H7 (cell line): ENCODE results near the gene GOLGA8B. TPM values are rescaled to one million over a fixed set of nuclear protein-coding genes. Genes with fewer than 3 reads are reported as not detected.
"Not testable (repeated sequence)": the region's sequence is repeated elsewhere in the genome, so short reads cannot be mapped to it uniquely, and the experiment has no call there.

Experiments
- DNase-seq: peaks from one replicate; pipeline ENCODE4 v3.0.0; 2012
- H3K27me3 ChIP-seq: 2 replicates; pipeline ENCODE4 v1.6.0; 2011; ENCODE audit warnings: mild to moderate bottlenecking, low read length; ENCODE audit not compliant: control insufficient read depth, insufficient read depth
- H3K36me3 ChIP-seq: replicated peaks from 2 replicates; pipeline ENCODE4 v1.5.1; 2011; ENCODE audit warnings: low read length; ENCODE audit not compliant: control insufficient read depth, insufficient read depth
- H3K4me3 ChIP-seq: 2 replicates; pipeline ENCODE4 v1.5.1; 2011; ENCODE audit warnings: low read depth, mild to moderate bottlenecking, control low read depth, low read length, moderate library complexity; ENCODE audit not compliant: insufficient read depth
- total RNA-seq: library from RNA; depleted of rRNA; stranded (reverse); fragments of >200 nt; shearing (Covaris generic); gene quantifications from 2 replicates; pipeline ENCODE4 v1.2.3, GENCODE V29; 2014; rRNA removed

Gene GOLGA8B
- total RNA-seq, 1 experiment from 2014 or later: 18.8 TPM

DNA sequence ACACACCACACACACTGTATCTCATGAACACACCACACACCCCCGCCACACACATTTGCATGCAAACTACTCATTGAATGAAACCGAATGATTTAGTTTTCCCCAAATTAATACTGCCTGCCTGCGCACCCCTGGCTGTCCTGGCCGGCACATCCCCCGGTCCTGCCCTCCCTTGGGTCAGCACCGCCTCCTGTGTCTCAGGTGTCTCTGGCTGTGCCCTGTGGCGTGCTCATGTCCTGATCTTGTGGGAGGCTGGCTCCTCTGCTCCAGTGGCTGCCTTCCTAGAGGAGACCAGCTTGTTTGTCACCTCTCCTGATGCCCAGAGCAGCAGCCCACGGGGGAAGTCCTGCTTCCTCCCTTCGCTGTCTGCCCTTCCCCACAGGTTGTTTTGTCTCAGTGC is 28.7 kb downstream of the GOLGA8B start:
- H3K36me3 ChIP-seq, DNase-seq, H3K4me3 ChIP-seq, H3K27me3 ChIP-seq: not testable (repeated sequence)

DNA sequence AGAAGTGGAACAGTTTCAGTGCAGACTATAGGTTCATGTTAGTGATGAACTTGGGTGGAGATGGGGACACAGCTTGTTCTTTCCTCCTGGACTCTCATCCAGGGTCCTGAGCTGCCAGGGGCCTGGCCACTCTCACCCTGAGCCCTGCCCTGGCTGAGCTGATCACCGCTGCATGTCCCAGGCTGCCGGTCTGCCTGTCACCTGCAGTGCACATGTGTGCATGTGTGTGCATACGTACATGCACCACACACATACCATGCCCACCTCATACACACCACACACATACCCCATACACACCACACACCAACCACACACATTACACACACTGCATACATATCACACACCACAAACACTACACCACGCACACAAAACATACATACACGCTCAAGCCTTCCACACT is 29.3 kb downstream of the GOLGA8B start:
- DNase-seq, H3K27me3 ChIP-seq, H3K36me3 ChIP-seq, H3K4me3 ChIP-seq: not testable (repeated sequence)

DNA sequence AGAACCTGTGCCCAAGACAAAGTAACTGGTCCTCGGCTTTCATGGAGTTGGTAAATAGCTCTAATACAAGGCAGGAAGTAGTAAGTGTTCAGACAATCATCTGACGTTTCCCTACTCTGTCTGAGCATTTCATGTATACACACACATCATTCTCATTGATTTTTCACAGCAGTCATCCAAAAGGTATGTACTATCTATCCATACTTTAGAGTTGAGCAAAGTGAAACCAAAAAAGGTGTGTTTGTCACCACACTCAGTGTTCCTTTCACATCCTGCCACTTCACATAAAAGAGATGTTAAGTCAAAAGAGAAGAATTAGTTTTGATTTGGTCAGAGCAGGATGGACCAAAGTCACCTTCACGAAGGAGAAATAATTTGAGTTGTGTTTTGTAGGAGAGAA is 33.3 kb downstream of the GOLGA8B start:
- not testable (repeated sequence) for H3K27me3 ChIP-seq, DNase-seq, H3K36me3 ChIP-seq, H3K4me3 ChIP-seq

DNA sequence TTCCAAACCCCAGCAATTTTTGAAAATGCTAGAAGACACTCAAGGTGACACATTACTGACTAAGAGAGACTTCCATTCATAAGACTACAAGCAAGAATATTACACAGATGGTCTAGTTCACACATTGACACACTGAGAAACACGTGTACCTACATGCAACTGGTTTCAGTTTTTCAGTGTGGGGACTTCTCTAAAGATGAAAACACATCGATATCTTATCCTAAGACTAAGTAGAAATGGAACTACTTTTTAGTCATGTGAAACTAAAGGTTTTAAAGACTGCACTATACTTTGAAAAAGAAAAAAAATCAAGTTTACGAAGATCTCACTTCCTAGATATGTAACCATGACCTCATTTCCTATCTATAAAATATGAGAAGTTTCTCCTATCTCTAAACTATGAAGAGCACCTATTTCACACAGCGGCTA is 34.1 kb downstream of the GOLGA8B start:
- H3K4me3 ChIP-seq, DNase-seq: not testable (repeated sequence)

DNA sequence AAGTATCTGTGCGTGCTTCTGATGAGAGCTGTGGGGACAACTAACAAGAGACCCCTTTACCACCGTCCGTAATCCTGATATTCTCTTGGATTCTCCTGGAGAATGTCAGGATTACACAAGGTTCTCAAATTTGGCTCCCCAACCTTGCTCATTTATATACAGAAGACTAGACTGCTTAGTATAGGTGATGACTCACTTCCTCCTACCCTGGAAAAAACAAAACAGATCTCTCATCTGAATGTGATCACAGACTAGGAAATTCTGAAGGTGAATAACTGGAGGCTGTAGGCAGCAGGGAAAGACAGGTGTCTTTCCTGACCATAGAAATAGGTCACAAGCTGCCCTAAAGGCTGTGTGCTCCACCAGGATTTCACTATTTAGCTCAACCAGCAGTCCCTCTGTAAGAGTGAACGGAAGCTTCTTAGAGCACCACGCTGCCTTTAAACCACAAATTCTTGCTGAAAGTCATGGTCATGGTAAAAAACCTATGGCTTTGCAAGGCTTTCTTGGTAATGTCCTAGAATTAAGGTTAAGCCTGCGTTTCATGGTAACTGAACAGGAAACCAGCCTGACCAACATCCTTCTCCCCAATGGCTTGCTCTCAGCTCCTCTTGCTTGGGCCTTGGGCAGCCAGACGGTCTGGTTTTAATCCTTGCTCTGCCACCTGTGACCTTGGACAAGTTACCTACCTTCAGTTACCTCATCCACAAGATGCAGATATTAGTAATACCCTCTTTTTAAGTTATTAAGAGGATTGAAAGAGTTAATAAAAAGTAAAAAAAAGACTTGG is 39.4 kb downstream of the GOLGA8B start:
- not testable (repeated sequence) for H3K36me3 ChIP-seq, DNase-seq, H3K4me3 ChIP-seq, H3K27me3 ChIP-seq

More for the DNA sequence above, 34.1 kb downstream of the GOLGA8B start:
- H3K36me3 ChIP-seq, H3K27me3 ChIP-seq: not testable (repeated sequence)

DNA sequence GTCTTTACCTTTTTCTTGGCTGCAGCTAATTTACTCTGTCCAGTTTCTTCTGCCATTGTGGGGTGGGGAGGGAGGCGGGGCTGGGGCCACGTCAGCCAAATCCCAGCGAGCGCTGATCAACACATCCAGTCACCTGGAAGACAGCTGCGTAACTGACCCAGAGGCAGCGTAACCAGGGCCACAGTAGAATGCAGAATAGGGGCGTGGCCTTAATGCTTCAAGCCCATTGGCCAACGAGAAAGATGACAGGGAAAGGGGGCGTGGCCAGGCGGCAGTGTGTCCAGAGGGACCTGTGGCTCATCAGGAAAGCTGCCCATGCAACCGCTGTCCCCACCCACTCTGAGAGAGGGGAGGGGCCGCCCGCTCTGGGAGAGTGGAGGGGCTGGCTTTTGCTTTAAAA is 47.6 kb downstream of the GOLGA8B start:
- H3K36me3 ChIP-seq, DNase-seq, H3K4me3 ChIP-seq, H3K27me3 ChIP-seq: not testable (repeated sequence)

Other genes starting within 250 kb of the GOLGA8B start
- 4.9 and 8.5 TPM in 2 replicates for gene SLC12A6, start 245.9 kb downstream of the GOLGA8B start, total RNA-seq
- 273 and 339 TPM in 2 replicates for gene NOP10, start 240.5 kb downstream of the GOLGA8B start, total RNA-seq
- gene NUTM1, start 240.3 kb downstream of the GOLGA8B start, total RNA-seq: 0.26 and 0.28 TPM in 2 replicates
- 49.2 and 57.5 TPM in 2 replicates for gene LPCAT4, start 216.5 kb downstream of the GOLGA8B start, total RNA-seq
- 9.7 and 16.7 TPM in 2 replicates for gene GOLGA8A, start 145.8 kb downstream of the GOLGA8B start, total RNA-seq
- gene GJD2, start 171.3 kb upstream of the GOLGA8B start, total RNA-seq: 0.07 TPM in 1 of 2 replicates, not detected in the other
- 1.6 and 2.0 TPM in 2 replicates for gene ACTC1, start 211.9 kb upstream of the GOLGA8B start, total RNA-seq